Neuronal stem cell (in vitro differentiated cells): ENCODE data around the gene ARHGEF12.

Experiments used
- DNase-seq: peaks from one replicate; pipeline ENCODE4 v3.0.0-alpha.2; 2013; ENCODE audit warnings: low spot score
- H2AFZ ChIP-seq: one replicate; pipeline ENCODE4 v1.6.1; 2013; ENCODE audit warnings: mild to moderate bottlenecking, low read length, inconsistent platforms
- H2AK5ac ChIP-seq: 2 replicates; pipeline ENCODE4 v1.6.1; 2013; ENCODE audit warnings: low read depth, mild to moderate bottlenecking, inconsistent platforms, low read length, moderate library complexity, mixed read lengths
- H2BK120ac ChIP-seq: 2 replicates; pipeline ENCODE4 v1.6.1; 2013; ENCODE audit warnings: low read depth, mild to moderate bottlenecking, inconsistent platforms, low read length, moderate library complexity, mixed read lengths
- H2BK12ac ChIP-seq: one replicate; pipeline ENCODE4 v1.6.1; 2013; ENCODE audit warnings: low read length, inconsistent platforms
- H2BK15ac ChIP-seq: 2 replicates; pipeline ENCODE4 v1.6.1; 2013; ENCODE audit warnings: mild to moderate bottlenecking, low read length, inconsistent platforms, mixed read lengths
- H2BK5ac ChIP-seq: one replicate; pipeline ENCODE4 v1.6.1; 2013; ENCODE audit warnings: inconsistent platforms, mild to moderate bottlenecking, low read length, moderate library complexity
- H3K14ac ChIP-seq: one replicate; pipeline ENCODE4 v1.6.1; 2013; ENCODE audit warnings: low read length, inconsistent platforms
- H3K18ac ChIP-seq: 2 replicates; pipeline ENCODE4 v1.6.1; 2013; ENCODE audit warnings: low read length, inconsistent platforms
- H3K23ac ChIP-seq: 2 replicates; pipeline ENCODE4 v1.6.1; 2013; ENCODE audit warnings: low read depth, mild to moderate bottlenecking, mixed read lengths, low read length, inconsistent platforms; ENCODE audit not compliant: poor library complexity
- H3K27ac ChIP-seq: replicated peaks from 3 replicates; pipeline ENCODE4 v1.5.1; 2013; ENCODE audit warnings: low read length, inconsistent platforms
- H3K27me3 ChIP-seq, 3 experiments: 2 replicates each; pipeline ENCODE4 v1.6.1; 2013; ENCODE audit warnings: low read length in 3 of 3, mild to moderate bottlenecking in 2 of 3, inconsistent platforms in 1 of 3, low read depth in 1 of 3, mixed read lengths in 1 of 3, moderate library complexity in 1 of 3; ENCODE audit not compliant: control insufficient read depth in 3 of 3, insufficient read depth in 3 of 3
- H3K36me3 ChIP-seq, 2 donors: replicated peaks in 1 of 2; 2 replicates each; pipeline ENCODE4 v1.6.1; 2013; ENCODE audit warnings: low read length in 2 of 2; ENCODE audit not compliant: control insufficient read depth in 2 of 2, insufficient read depth in 2 of 2
- H3K4ac ChIP-seq: 2 replicates; pipeline ENCODE4 v1.6.1; 2013; ENCODE audit warnings: inconsistent platforms, mild to moderate bottlenecking, low read length, moderate library complexity
- H3K4me1 ChIP-seq, 2 donors: 1 replicate in 1 of 2; 2 replicates in 1 of 2; pipeline ENCODE4 v1.6.1; 2013; ENCODE audit warnings: low read length in 2 of 2, low read depth in 1 of 2; ENCODE audit not compliant: control insufficient read depth in 2 of 2, insufficient read depth in 1 of 2
- H3K4me2 ChIP-seq: one replicate; pipeline ENCODE4 v1.6.1; 2013; ENCODE audit warnings: mild to moderate bottlenecking, low read length, inconsistent platforms; ENCODE audit not compliant: insufficient read depth, poor library complexity, severe bottlenecking
- H3K4me3 ChIP-seq, 2 donors: 2 replicates each; pipeline ENCODE4 v1.5.1; 2013; ENCODE audit warnings: low read length in 2 of 2, mild to moderate bottlenecking in 2 of 2, inconsistent platforms in 1 of 2, moderate library complexity in 1 of 2
- H3K79me1 ChIP-seq: one replicate; pipeline ENCODE4 v1.6.1; 2013; ENCODE audit warnings: low read depth, mild to moderate bottlenecking, inconsistent platforms, low read length, moderate library complexity
- H3K9ac ChIP-seq: one replicate; pipeline ENCODE4 v1.6.1; 2013; ENCODE audit warnings: mild to moderate bottlenecking, low read depth, low read length, inconsistent platforms; ENCODE audit not compliant: poor library complexity
- H3K9me3 ChIP-seq, 2 donors: replicated peaks in 1 of 2; 2 replicates each; pipeline versions ENCODE3 to v1.6.1; 2013; ENCODE audit warnings: low read length in 2 of 2, mild to moderate bottlenecking in 2 of 2, inconsistent platforms in 1 of 2, low read depth in 1 of 2, mixed read lengths in 1 of 2, moderate library complexity in 1 of 2; ENCODE audit not compliant: control insufficient read depth in 2 of 2, insufficient read depth in 1 of 2
- H4K8ac ChIP-seq: one replicate; pipeline ENCODE4 v1.6.1; 2013; ENCODE audit warnings: low read depth, mild to moderate bottlenecking, inconsistent platforms, low read length, moderate library complexity
- H4K91ac ChIP-seq: one replicate; pipeline ENCODE4 v1.6.1; 2013; ENCODE audit warnings: low read length, low read depth, mild to moderate bottlenecking, inconsistent platforms; ENCODE audit not compliant: poor library complexity
- WGBS, 2 donors: extraction: QIAGEN DNeasy Blood & Tissue Kit; methylation state at CpG; one replicate each; pipeline ENCODE4 v1.1.7; 2013; ENCODE audit warnings: missing lambda C conversion rate in 2 of 2, mixed read lengths in 1 of 2; ENCODE audit not compliant: insufficient read length in 2 of 2, insufficient replicate concordance in 1 of 2; ENCODE audit errors: extremely low coverage in 2 of 2; 5-methylcytosine and 5-hydroxymethylcytosine counted together

Gene ARHGEF12

GRCh38 chr11:120332822-120333716, 3.1 kb upstream of the ARHGEF12 start:
- Histone ChIP-seq H3K9ac (no peak overlapping the region), H3K27ac (no peak overlapping the region)
- WGBS, 2 donors = no CpG with 5 or more reads among the region's 5 CpGs

DNA sequence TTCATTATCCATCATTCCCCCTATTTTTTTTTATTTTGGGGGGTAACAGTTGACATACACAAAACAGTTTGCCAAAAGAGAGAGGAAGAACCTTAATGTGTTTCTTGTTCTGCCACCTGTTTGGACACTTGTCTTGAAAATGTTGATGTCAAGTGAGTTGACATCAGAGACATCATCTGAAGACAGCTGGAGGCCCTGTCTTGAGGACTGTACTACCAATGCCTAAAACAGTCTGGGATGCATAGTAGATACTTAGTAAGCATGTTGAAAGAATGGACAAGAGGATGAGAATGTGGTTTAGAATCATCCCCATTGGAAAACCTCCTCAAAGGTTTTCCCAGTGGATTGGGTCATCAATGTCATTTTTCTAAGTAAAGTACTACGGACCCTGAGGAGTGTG, 2.4 kb upstream of the ARHGEF12 start:
- no CpG with 5 or more reads among the region's 1 CpG for WGBS, 2 donors

More at GRCh38 chr11:120332822-120333716, 3.1 kb upstream of the ARHGEF12 start:
- H3K14ac ChIP-seq = no peak overlapping the region
- H2AFZ ChIP-seq = no peak overlapping the region
- no peaks in the 10 kb centered on the region for H3K27me3 ChIP-seq
- H3K4me3 ChIP-seq = no peak overlapping the region
- H4K8ac ChIP-seq = no peak overlapping the region
- no peak overlapping the region for H2BK120ac ChIP-seq
- peaks cover 8 to 40% of the 10 kb centered on the region in 2 donors for H3K36me3 ChIP-seq
- H4K91ac ChIP-seq = no peak overlapping the region
- no peak overlapping the region for H3K23ac ChIP-seq
- H3K4me2 ChIP-seq = no peak overlapping the region
- H2AK5ac ChIP-seq = no peak overlapping the region
- H3K4ac ChIP-seq = no peak overlapping the region
- no peak overlapping the region for H3K18ac ChIP-seq
- no peak overlapping the region for H2BK15ac ChIP-seq
- H2BK5ac ChIP-seq = no peak overlapping the region
- H3K9me3 ChIP-seq = no peaks in the 10 kb centered on the region
- peaks cover 0 to 4% of the 10 kb centered on the region in 2 donors for H3K4me1 ChIP-seq
- no peak for DNase-seq
- H2BK12ac ChIP-seq = no peak overlapping the region
- no peaks in the 10 kb centered on the region for H3K79me1 ChIP-seq

DNA sequence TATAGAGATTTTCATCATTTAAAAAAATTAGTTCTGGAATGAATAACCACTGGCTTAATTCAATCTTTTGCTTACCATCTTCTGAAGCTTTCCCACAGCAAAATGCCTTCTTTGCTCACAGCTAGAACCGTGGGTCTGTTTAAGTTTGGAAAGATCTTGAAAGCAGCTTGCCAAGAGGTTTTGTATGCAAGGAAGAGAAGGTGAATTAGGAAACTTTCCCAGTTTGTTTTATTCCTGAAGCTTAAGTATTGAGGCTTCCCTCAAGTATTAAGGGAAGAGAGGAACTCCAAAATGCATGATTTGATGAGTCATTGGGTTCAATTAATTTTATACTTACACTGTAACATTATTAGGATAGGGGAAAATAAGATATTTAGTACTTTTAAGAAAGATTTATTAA, 1.9 kb upstream of the ARHGEF12 start:
- no peak overlapping the region for H2AFZ ChIP-seq
- H3K9me3 ChIP-seq = no peaks in the 10 kb centered on the region
- no peak overlapping the region for H3K4me2 ChIP-seq
- no peak overlapping the region for H2BK15ac ChIP-seq
- no peak overlapping the region for H2BK12ac ChIP-seq
- H3K79me1 ChIP-seq = no peaks in the 10 kb centered on the region
- no peak overlapping the region for H3K4me3 ChIP-seq
- H3K4me1 ChIP-seq = peaks cover 4 to 5% of the 10 kb centered on the region in 2 donors
- no peak overlapping the region for H3K4ac ChIP-seq
- H3K14ac ChIP-seq = no peak overlapping the region
- H2BK5ac ChIP-seq = no peak overlapping the region
- no peak for DNase-seq
- H3K23ac ChIP-seq = no peak overlapping the region
- WGBS, 2 donors = no CpG with 5 or more reads among the region's 1 CpG
- no peak overlapping the region for H2BK120ac ChIP-seq
- no peak overlapping the region for H4K8ac ChIP-seq
- H4K91ac ChIP-seq = no peak overlapping the region
- H3K9ac ChIP-seq = no peak overlapping the region
- H3K27me3 ChIP-seq = no peaks in the 10 kb centered on the region
- H3K18ac ChIP-seq = no peak overlapping the region
- H3K36me3 ChIP-seq = peaks cover 8 to 30% of the 10 kb centered on the region in 2 donors
- H2AK5ac ChIP-seq = no peak overlapping the region
- H3K27ac ChIP-seq = no peak overlapping the region

More for the DNA sequence above, 2.4 kb upstream of the ARHGEF12 start:
- H3K9me3 ChIP-seq = no peaks in the 10 kb centered on the region
- H4K91ac ChIP-seq = no peak overlapping the region
- no peak overlapping the region for H2BK5ac ChIP-seq
- no peak overlapping the region for H2AFZ ChIP-seq
- no peak overlapping the region for H3K4me2 ChIP-seq
- no peak overlapping the region for H3K14ac ChIP-seq
- no peak overlapping the region for H3K4me3 ChIP-seq
- peaks cover 3 to 4% of the 10 kb centered on the region in 2 donors for H3K4me1 ChIP-seq
- H3K36me3 ChIP-seq = peaks cover 8 to 35% of the 10 kb centered on the region in 2 donors
- H4K8ac ChIP-seq = no peak overlapping the region
- no peak overlapping the region for H2AK5ac ChIP-seq
- no peak overlapping the region for H3K18ac ChIP-seq
- no peaks in the 10 kb centered on the region for H3K27me3 ChIP-seq
- no peak for DNase-seq
- H2BK15ac ChIP-seq = no peak overlapping the region
- H3K23ac ChIP-seq = no peak overlapping the region
- H3K79me1 ChIP-seq = no peaks in the 10 kb centered on the region
- H3K27ac ChIP-seq = no peak overlapping the region
- H3K4ac ChIP-seq = no peak overlapping the region
- no peak overlapping the region for H3K9ac ChIP-seq
- no peak overlapping the region for H2BK120ac ChIP-seq
- H2BK12ac ChIP-seq = no peak overlapping the region

DNA sequence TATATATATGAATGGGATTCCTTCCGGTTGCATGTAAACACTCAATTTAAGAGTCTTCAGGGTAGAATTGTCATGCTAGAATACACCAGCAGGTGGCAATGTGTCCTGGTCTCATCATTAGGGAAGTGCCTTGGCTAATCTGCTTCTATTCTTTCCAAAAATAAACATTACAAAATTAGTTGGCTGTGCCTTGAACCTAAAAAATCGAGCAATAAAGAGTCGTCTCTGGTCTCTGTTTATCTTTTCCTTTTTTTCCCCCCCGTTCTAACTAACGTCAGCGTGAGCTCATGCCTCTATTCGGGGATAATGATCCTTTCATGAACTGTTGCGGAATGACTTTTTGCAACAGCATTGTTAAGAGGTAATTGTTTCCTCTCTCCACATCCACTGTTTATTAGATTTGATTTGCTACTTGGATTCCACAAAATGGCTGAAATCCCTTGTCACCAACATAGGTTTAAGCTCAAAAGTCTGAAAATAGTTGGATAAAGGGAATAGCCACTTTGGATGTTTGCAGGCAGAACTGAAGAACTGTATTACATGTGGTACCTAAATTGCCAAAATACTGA, 1.2 kb upstream of the ARHGEF12 start:
- Histone ChIP-seq H3K4me3 (peak overlapping the region in 1 of 2 donors; percentile 91), H2BK5ac (no peak overlapping the region), H3K14ac (no peak overlapping the region), H4K8ac (no peak overlapping the region), H3K27ac (no peak overlapping the region), H3K27me3 (no peaks in the 10 kb centered on the region), H3K23ac (no peak overlapping the region), H3K9ac (no peak overlapping the region), H3K18ac (no peak overlapping the region), H3K36me3 (peaks cover 6 to 24% of the 10 kb centered on the region in 2 donors), H2AK5ac (no peak overlapping the region), H4K91ac (no peak overlapping the region), H2BK120ac (no peak overlapping the region), H2BK15ac (no peak overlapping the region), H3K4me1 (peaks cover 8 to 11% of the 10 kb centered on the region in 2 donors), H3K79me1 (no peaks in the 10 kb centered on the region), H2AFZ (peak overlapping the region; percentile 98), H3K9me3 (no peaks in the 10 kb centered on the region), H3K4ac (no peak overlapping the region), H2BK12ac (no peak overlapping the region), H3K4me2 (peak overlapping the region; percentile 65)
- no CpG with 5 or more reads among the region's 8 CpGs for WGBS, 2 donors
- DNase-seq = peak; percentile 66
